IPS-15b (cell line): ENCODE data around the gene ZFAND3.

Experiments
- H3K27me3 ChIP-seq: one replicate; pipeline ENCODE4 v1.6.1; 2013; ENCODE audit warnings: low read length; ENCODE audit not compliant: control insufficient read depth, insufficient read depth
- H3K36me3 ChIP-seq: one replicate; pipeline ENCODE4 v1.6.1; 2013; ENCODE audit warnings: low read length; ENCODE audit not compliant: control insufficient read depth, insufficient read depth
- H3K4me1 ChIP-seq: one replicate; pipeline ENCODE4 v1.6.1; 2013; ENCODE audit warnings: mild to moderate bottlenecking, low read length; ENCODE audit not compliant: control insufficient read depth, insufficient read depth
- H3K4me3 ChIP-seq: one replicate; pipeline ENCODE4 v1.5.1; 2013; ENCODE audit warnings: low read depth, low read length
- H3K9ac ChIP-seq: one replicate; pipeline ENCODE4 v1.6.1; 2013; ENCODE audit warnings: low read depth, mild to moderate bottlenecking, low read length
- H3K9me3 ChIP-seq: one replicate; pipeline ENCODE4 v1.6.1; 2013; ENCODE audit warnings: mild to moderate bottlenecking, low read length; ENCODE audit not compliant: control insufficient read depth, insufficient read depth

ZFAND3 gene

DNA sequence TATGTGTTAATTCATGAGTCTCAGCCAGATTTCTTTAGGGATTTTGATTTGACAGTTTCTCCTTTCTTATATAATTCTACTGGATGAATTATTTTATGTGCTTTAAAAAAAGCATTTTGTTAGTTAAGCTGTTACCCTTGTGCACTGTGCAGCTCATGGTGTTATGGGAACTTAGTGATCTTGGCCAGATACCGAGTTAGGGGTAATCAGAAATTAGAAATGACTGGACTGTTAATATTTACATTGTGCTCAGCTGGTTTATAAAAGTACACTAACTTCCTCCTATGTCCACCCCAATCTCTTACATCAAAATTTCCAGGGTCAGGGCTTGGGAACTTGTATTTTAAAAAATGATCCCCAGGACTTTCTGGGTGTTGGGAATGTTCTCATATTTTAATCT, 260.0 kb downstream of the ZFAND3 start:
- peaks cover 3% of the 10 kb centered on the region for H3K4me1 ChIP-seq
- H3K4me3 ChIP-seq = no peak overlapping the region
- H3K27me3 ChIP-seq = no peaks in the 10 kb centered on the region
- no peaks in the 10 kb centered on the region for H3K36me3 ChIP-seq
- no peak overlapping the region for H3K9ac ChIP-seq
- H3K9me3 ChIP-seq = no peaks in the 10 kb centered on the region

DNA sequence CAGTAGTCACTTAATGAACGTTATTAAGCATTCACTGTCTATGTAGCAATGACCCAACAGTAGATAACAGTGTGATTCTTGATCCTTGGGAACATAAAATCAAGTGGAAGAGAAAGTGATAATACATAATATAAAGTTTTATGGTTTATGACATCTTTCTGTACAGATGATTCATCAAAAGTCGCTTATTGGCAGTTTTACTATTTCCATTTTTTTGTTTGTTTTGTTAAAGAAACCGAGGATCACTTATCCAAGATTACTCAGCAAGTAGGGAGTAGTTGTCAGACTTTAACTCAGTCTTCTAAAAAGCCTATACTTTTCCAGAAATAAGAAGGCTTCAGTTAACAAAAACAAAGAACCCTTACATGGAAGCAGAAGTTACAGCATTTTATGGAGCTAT, 260.8 kb downstream of the ZFAND3 start:
- Histone ChIP-seq H3K27me3 (no peaks in the 10 kb centered on the region), H3K9ac (no peak overlapping the region), H3K4me1 (peaks cover 3% of the 10 kb centered on the region), H3K9me3 (no peaks in the 10 kb centered on the region), H3K36me3 (no peaks in the 10 kb centered on the region), H3K4me3 (no peak overlapping the region)

DNA sequence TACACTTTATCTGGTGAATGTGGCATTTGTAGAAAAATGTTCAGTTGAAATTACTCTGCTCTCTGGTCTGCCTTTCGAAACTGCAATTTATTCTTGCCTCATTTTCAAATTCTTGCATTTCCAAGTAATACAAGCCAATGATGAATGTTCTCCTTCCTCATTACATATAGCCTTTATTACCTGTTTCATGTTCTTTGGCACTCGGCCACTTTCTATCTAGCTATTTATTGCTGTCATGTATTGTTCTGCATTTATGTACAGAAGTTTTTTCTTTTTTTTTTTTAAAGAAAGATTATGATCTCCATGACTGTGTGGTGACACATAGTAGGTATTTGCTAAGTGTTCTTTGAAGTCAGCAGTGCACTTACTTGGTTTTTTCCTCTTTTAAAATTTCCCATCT, 261.4 kb downstream of the ZFAND3 start:
- no peak overlapping the region for H3K4me3 ChIP-seq
- H3K27me3 ChIP-seq = no peaks in the 10 kb centered on the region
- no peaks in the 10 kb centered on the region for H3K9me3 ChIP-seq
- peaks cover 3% of the 10 kb centered on the region for H3K4me1 ChIP-seq
- no peaks in the 10 kb centered on the region for H3K36me3 ChIP-seq
- H3K9ac ChIP-seq = no peak overlapping the region

DNA sequence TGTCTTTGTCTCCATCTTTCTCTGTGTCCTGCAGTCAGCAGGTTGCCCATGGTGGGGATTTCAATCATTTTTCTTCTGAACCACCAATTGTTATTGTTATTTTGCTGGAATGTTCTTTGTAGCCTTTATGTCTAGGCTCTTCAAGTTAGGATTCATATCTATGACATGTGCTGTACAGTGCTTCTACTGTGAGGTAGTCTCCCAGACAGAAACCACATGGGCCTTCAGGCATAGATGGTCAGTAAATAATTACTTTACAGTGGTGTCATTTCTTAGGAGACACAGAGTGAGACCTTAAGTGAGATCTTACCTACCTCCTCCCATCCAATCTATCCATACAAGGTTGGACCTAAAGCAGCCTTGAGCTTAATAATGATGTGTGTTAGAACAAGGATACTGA, 265.5 kb downstream of the ZFAND3 start:
- Histone ChIP-seq H3K9ac (no peak overlapping the region), H3K36me3 (no peaks in the 10 kb centered on the region), H3K27me3 (no peaks in the 10 kb centered on the region), H3K9me3 (no peaks in the 10 kb centered on the region), H3K4me3 (no peak overlapping the region), H3K4me1 (no peaks in the 10 kb centered on the region)

DNA sequence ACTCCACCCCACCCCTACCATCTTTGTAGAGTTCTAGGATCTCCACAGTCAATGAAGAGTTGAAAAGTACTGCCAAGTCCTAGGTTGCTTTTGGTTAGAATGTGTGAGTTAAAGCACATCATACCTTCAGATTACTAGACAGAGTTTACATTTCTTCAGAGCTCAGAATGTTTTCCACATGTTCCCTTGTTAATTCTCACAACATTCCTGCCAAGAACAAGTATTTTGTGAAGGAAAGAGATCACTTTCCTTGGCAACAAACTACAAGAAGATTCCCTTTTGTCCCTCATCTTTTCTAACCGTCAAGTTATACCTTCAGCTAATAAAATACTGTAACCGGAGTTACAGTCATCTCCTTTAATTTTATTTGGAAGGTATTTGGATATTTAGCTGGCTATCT, 266.8 kb downstream of the ZFAND3 start:
- Histone ChIP-seq H3K27me3 (no peaks in the 10 kb centered on the region), H3K4me1 (no peaks in the 10 kb centered on the region), H3K9ac (no peak overlapping the region), H3K36me3 (no peaks in the 10 kb centered on the region), H3K4me3 (no peak overlapping the region), H3K9me3 (no peaks in the 10 kb centered on the region)

DNA sequence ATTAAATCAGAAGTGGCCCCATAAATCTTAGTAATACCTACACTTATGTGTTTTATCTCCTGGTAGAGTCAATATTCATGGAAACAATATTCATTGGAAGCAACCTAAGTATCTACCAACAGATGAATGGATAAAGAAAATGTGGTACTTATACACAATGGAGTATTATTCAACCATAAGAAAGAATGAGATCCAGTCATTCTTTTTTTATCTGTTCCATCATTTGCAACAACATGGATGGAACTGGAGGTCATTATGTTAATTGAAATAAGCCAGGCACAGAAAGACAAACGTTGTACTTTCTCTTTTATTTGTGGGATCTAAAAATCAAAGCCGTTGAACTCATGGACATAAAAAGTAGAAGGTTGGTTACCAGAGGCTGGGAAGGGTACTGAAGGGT, 268.5 kb downstream of the ZFAND3 start:
- no peaks in the 10 kb centered on the region for H3K36me3 ChIP-seq
- no peak overlapping the region for H3K9ac ChIP-seq
- no peaks in the 10 kb centered on the region for H3K4me1 ChIP-seq
- H3K27me3 ChIP-seq = no peaks in the 10 kb centered on the region
- H3K4me3 ChIP-seq = no peak overlapping the region
- no peaks in the 10 kb centered on the region for H3K9me3 ChIP-seq

DNA sequence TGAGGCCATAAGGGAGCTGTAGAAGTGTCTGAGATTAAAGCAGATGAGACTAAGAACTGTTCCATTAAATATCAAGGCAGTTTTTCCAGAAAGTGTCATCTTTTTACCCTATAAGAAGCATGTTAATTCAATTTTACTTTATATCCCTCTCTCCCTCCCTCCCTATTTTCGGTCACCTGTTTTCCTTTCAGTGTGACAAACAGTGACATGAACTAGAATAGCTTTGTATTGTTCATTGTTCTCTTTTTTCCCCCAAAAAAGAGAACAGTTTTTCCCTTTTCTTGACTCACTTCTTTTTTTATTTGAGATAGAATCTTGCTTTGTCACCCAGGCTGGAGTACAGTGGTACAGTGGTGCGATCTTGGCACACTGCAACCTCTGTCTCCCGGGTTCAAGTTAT, 269.3 kb downstream of the ZFAND3 start:
- Histone ChIP-seq H3K9me3 (no peaks in the 10 kb centered on the region), H3K4me3 (no peak overlapping the region), H3K4me1 (no peaks in the 10 kb centered on the region), H3K9ac (no peak overlapping the region), H3K27me3 (no peaks in the 10 kb centered on the region), H3K36me3 (no peaks in the 10 kb centered on the region)

DNA sequence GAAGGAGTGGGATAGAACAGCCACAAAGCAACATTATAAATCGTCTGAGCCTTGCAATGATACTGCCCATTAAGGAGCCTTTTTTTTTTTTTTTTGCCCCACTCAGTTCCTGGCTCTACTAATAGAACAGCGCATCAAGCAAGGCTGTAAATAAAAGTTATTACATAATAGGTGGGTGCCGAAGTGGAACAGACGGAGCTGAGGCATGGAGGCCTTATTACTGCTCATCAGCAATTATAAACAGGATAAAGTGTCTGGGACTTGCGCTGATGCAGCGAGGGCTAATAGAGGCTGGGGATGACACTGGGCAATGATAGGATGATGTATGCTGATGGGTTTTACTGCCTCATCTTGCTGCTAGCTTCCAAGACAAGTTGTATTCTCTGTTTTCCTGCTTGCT, 272.1 kb downstream of the ZFAND3 start:
- Histone ChIP-seq H3K9me3 (no peaks in the 10 kb centered on the region), H3K4me3 (no peak overlapping the region), H3K9ac (no peak overlapping the region), H3K27me3 (no peaks in the 10 kb centered on the region), H3K4me1 (no peaks in the 10 kb centered on the region), H3K36me3 (no peaks in the 10 kb centered on the region)

DNA sequence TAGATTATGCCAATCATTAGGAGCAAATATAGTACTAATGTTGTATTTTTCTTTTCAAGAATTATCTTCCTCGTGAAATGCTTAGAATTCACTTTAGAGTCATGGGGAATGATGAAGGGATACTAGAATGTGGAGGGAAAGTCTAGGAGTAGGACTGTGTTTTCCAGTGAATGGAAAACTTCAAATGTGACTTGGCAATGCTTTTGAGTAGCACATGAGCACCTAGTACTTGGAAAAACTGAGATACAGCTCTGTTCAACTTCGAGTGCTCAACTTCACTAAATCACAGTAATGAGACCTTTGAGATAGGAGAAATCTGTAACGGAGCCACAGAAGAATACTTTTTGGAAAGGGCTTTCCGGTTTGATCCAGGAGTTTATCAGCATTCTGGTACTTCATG, 272.9 kb downstream of the ZFAND3 start:
- Histone ChIP-seq H3K9me3 (no peaks in the 10 kb centered on the region), H3K27me3 (no peaks in the 10 kb centered on the region), H3K36me3 (no peaks in the 10 kb centered on the region), H3K9ac (no peak overlapping the region), H3K4me1 (no peaks in the 10 kb centered on the region), H3K4me3 (no peak overlapping the region)

DNA sequence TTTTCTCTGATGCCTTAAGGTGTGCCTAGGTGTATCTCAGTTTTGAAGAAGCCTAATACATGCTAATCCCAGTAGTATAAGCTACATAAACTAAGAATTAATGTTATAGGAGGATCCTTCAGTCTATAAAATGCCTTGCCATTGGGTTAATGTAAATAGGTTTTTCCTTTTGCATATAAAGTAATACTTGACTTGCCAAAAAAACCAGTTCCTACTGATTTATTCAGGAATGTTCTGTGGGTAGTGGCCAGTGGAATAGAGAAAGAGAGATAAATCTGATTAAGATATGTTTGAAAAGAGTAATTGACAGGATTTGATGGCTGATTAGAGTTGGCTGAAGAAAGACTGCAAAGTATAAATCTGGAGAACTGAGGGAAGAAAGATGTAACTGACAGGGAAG, 273.4 kb downstream of the ZFAND3 start:
- no peaks in the 10 kb centered on the region for H3K27me3 ChIP-seq
- H3K4me1 ChIP-seq = no peaks in the 10 kb centered on the region
- H3K9ac ChIP-seq = no peak overlapping the region
- H3K36me3 ChIP-seq = no peaks in the 10 kb centered on the region
- no peaks in the 10 kb centered on the region for H3K9me3 ChIP-seq
- no peak overlapping the region for H3K4me3 ChIP-seq

DNA sequence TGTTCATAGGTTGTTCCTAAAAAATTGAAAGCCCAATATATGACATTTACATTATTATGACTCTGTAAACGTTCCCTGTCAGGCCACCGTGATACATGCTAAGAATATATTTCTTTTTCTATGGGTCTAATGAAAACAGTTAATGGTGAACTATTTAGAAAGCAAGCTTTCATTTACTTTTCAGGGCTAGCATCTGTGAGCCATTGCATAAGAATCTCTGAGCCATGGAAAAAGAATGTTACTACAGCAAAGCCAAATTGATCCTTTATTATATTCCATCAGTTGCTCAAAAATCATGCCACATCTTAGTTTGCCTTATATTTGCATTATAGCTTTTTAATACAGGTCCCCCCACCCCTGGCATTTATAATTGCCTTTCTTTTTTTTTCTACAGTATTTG, 275.5 kb downstream of the ZFAND3 start:
- no peaks in the 10 kb centered on the region for H3K36me3 ChIP-seq
- no peaks in the 10 kb centered on the region for H3K27me3 ChIP-seq
- H3K9ac ChIP-seq = no peak overlapping the region
- no peaks in the 10 kb centered on the region for H3K4me1 ChIP-seq
- no peaks in the 10 kb centered on the region for H3K9me3 ChIP-seq
- H3K4me3 ChIP-seq = no peak overlapping the region

DNA sequence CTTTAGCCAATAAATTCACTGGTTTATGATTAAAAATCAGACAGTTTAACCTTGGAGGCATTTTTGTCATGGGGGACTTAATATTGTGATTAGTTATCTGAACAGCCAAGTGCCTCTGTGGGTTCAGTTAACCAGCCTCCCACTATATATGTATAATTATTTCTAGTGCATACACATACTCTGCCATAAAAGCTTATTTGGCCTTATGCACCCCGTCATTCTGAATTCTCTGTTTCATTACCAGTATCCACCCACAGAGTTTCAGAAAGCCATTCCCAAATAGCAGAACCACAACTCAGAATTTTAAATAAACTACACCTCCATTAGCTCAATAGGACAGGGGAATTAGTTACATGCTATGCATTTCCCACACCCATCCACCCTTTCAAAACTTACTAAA, 279.7 kb downstream of the ZFAND3 start:
- Histone ChIP-seq H3K9ac (no peak overlapping the region), H3K27me3 (no peaks in the 10 kb centered on the region), H3K4me3 (no peak overlapping the region), H3K4me1 (no peaks in the 10 kb centered on the region), H3K36me3 (no peaks in the 10 kb centered on the region), H3K9me3 (no peaks in the 10 kb centered on the region)

DNA sequence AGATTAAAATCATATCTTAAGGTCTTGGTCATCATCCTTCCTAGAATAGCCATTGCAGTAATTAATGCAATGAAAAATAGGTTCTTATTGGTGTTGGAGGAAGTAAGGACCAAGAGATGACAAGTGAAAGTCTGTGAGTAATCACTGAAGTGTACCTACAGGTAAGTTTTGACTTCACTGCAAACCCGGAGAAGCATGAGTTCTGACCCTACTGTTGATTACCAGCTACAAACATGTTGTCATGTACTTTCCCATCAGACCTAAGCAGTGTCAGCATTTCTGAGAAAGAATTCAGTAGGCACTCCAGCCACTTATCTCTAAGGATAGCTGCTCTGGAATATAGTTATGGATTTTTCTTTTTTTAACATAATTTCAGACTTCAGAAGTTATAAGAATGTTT, 280.9 kb downstream of the ZFAND3 start:
- Histone ChIP-seq H3K4me3 (no peak overlapping the region), H3K9ac (no peak overlapping the region), H3K27me3 (no peaks in the 10 kb centered on the region), H3K36me3 (no peaks in the 10 kb centered on the region), H3K9me3 (no peaks in the 10 kb centered on the region), H3K4me1 (no peaks in the 10 kb centered on the region)
